Measurements from ENCODE around the gene ACTL7A. TPM values are rescaled to one million over a fixed set of nuclear protein-coding genes. Genes with fewer than 3 reads are reported as not detected.

Gene ACTL7A, protein sequence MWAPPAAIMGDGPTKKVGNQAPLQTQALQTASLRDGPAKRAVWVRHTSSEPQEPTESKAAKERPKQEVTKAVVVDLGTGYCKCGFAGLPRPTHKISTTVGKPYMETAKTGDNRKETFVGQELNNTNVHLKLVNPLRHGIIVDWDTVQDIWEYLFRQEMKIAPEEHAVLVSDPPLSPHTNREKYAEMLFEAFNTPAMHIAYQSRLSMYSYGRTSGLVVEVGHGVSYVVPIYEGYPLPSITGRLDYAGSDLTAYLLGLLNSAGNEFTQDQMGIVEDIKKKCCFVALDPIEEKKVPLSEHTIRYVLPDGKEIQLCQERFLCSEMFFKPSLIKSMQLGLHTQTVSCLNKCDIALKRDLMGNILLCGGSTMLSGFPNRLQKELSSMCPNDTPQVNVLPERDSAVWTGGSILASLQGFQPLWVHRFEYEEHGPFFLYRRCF
- not detected in 3 replicates for polyA plus RNA-seq
- polyA plus RNA-seq (2011; ENCODE audit: low read depth), result not detected
- not detected in 2 replicates for polyA plus RNA-seq (2011; cell fraction: cytosol; rRNA removed)
- polyA plus RNA-seq (2011; cell fraction: nucleus; rRNA removed), result not detected in 2 replicates
- polyA plus RNA-seq (2012; ENCODE audit: low replicate concordance), result not detected in 2 replicates
- not detected in 3 replicates for polyA minus RNA-seq
- polyA minus RNA-seq (2011; cell fraction: cytosol; rRNA and poly(A)+ RNA removed), result not detected
- polyA minus RNA-seq (2011; cell fraction: nucleus; rRNA and poly(A)+ RNA removed), result not detected in 2 replicates

GRCh38 chr9:108861997-108862396 lies at the start of gene ACTL7A:
ACTL7A (plus strand) TSS chr9:108862266; CDS start chr9:108862323, 57 bp downstream.
- Histone ChIP-seq H3K27ac (ENCODE audit: control insufficient read depth, insufficient read depth, low read length) (no peak within 1 kb of the TSS), H3K36me3 (ENCODE audit: control insufficient read depth in 2 of 2, extremely low read depth in 1 of 2, insufficient read depth in 2 of 2, low read length in 2 of 2) (peaks cover 0 to 1% of the 10 kb centered on the region in 2 experiments), H3K79me2 (ENCODE audit: control insufficient read depth, insufficient read depth, low read length) (no peaks in the 10 kb centered on the region), H3K9me1 (ENCODE audit: control insufficient read depth, extremely low read depth, insufficient read depth, low read length) (no peaks in the 10 kb centered on the region), H3K4me3 (ENCODE audit: control insufficient read depth in 2 of 3, extremely low read depth in 1 of 3, insufficient read depth in 2 of 3, low read depth in 1 of 3, low read length in 3 of 3) (no peak within 1 kb of the TSS), H4K20me1 (ENCODE audit: control insufficient read depth, extremely low read depth, insufficient read depth, low read length) (no peaks in the 10 kb centered on the region), H2AFZ (ENCODE audit: control insufficient read depth, low read length) (no peak within 1 kb of the TSS), H3K9me3 (ENCODE audit: control insufficient read depth, low read depth, low read length) (no peaks in the 10 kb centered on the region), H3K9ac (ENCODE audit: control insufficient read depth, extremely low read depth, insufficient read depth, low read length) (no peak within 1 kb of the TSS), H3K4me2 (ENCODE audit: control insufficient read depth, extremely low read depth, insufficient read depth, low read depth, low read length) (no peak within 1 kb of the TSS), H3K4me1 (ENCODE audit: control insufficient read depth, extremely low read depth, insufficient read depth, low read length) (peaks cover 19% of the 10 kb centered on the region), H3K27me3 (ENCODE audit: control insufficient read depth, extremely low read depth, insufficient read depth, low read length) (no peaks in the 10 kb centered on the region)
- DNase-seq (ENCODE audit: low read depth, low spot score) (no peak), FAIRE-seq (no peak)
- dilution Hi-C loops (cut with MboI; ENCODE audit: extremely low pct_ligation_motif_present, low sequenced_read_pairs), result no loop called here
- TF ChIP-seq, protein P1, sequence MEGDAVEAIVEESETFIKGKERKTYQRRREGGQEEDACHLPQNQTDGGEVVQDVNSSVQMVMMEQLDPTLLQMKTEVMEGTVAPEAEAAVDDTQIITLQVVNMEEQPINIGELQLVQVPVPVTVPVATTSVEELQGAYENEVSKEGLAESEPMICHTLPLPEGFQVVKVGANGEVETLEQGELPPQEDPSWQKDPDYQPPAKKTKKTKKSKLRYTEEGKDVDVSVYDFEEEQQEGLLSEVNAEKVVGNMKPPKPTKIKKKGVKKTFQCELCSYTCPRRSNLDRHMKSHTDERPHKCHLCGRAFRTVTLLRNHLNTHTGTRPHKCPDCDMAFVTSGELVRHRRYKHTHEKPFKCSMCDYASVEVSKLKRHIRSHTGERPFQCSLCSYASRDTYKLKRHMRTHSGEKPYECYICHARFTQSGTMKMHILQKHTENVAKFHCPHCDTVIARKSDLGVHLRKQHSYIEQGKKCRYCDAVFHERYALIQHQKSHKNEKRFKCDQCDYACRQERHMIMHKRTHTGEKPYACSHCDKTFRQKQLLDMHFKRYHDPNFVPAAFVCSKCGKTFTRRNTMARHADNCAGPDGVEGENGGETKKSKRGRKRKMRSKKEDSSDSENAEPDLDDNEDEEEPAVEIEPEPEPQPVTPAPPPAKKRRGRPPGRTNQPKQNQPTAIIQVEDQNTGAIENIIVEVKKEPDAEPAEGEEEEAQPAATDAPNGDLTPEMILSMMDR (optimal IDR thresholded peaks at IDR 0.05 in 1 of 3, IDR thresholded peaks at IDR 0.05 in 1 of 3, conservative IDR thresholded peaks at IDR 0.05 in 1 of 3; ENCODE audit: extremely low read depth in 1 of 3, insufficient read depth in 2 of 3, low read length in 3 of 3), result no peak
- TF ChIP-seq EZH2 (IDR thresholded peaks at IDR 0.05; ENCODE audit: low read length), result no peak

DNA sequence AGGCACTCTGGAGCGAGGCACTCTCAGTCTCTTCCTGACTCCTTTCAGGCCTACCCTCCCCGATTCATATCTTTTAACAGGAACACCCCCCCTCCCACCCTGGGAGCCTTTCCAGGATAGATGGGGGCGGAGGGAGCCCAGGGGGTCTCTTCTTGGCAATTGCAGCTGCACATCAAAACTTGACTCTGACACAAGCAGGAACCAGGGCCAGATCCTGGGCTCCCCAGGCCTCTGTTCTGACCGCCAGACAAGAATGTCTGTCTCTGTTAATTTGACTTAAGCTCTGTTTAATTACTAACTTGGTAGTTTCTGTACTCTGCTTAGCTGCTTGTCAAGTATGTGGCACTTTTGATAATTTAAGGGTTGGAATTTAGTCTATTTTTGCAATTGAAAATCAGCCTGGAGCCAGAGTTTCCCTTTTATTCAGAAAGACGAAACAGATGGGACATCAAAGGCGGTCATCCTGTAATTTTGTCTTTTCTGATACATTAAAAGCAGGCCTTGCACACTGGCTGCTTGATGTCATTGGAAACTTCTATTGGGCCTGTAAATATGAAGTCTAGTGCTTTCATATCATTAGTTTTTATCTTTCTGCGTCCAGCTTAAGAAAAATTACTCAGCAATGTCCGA lies 49.6 kb upstream of the ACTL7A start:
- Histone ChIP-seq H3K27me3 (ENCODE audit: control insufficient read depth, extremely low read depth, insufficient read depth, low read length) (no peaks in the 10 kb centered on the region), H3K4me3 (ENCODE audit: control insufficient read depth in 2 of 3, extremely low read depth in 1 of 3, insufficient read depth in 2 of 3, low read depth in 1 of 3, low read length in 3 of 3) (no peak overlapping the region), H3K4me2 (ENCODE audit: control insufficient read depth, extremely low read depth, insufficient read depth, low read depth, low read length) (no peak overlapping the region), H3K9ac (ENCODE audit: control insufficient read depth, extremely low read depth, insufficient read depth, low read length) (no peak overlapping the region), H3K9me3 (ENCODE audit: control insufficient read depth, low read depth, low read length) (no peaks in the 10 kb centered on the region), H3K27ac (ENCODE audit: control insufficient read depth, insufficient read depth, low read length) (no peak overlapping the region), H3K9me1 (ENCODE audit: control insufficient read depth, extremely low read depth, insufficient read depth, low read length) (no peaks in the 10 kb centered on the region), H3K79me2 (ENCODE audit: control insufficient read depth, insufficient read depth, low read length) (no peaks in the 10 kb centered on the region), H3K4me1 (ENCODE audit: control insufficient read depth, extremely low read depth, insufficient read depth, low read length) (peaks cover 18% of the 10 kb centered on the region), H4K20me1 (ENCODE audit: control insufficient read depth, extremely low read depth, insufficient read depth, low read length) (no peaks in the 10 kb centered on the region), H3K36me3 (ENCODE audit: control insufficient read depth in 2 of 2, extremely low read depth in 1 of 2, insufficient read depth in 2 of 2, low read length in 2 of 2) (no peaks in the 10 kb centered on the region), H2AFZ (ENCODE audit: control insufficient read depth, low read length) (no peak overlapping the region)
- FAIRE-seq (no peak), DNase-seq (ENCODE audit: low read depth, low spot score) (no peak)
- dilution Hi-C loops (cut with MboI; ENCODE audit: extremely low pct_ligation_motif_present, low sequenced_read_pairs), result no loop called here
- TF ChIP-seq EZH2 (IDR thresholded peaks at IDR 0.05; ENCODE audit: low read length), result no peak
- TF ChIP-seq, protein P1 (optimal IDR thresholded peaks at IDR 0.05 in 1 of 3, IDR thresholded peaks at IDR 0.05 in 1 of 3, conservative IDR thresholded peaks at IDR 0.05 in 1 of 3; ENCODE audit: extremely low read depth in 1 of 3, insufficient read depth in 2 of 3, low read length in 3 of 3), result no peak

All from keratinocyte (primary cell).